GM10248 (cell line): Measurements from ENCODE around the gene ZDHHC22.

Source experiments
- CTCF ChIA-PET: fragments of 300-600 bp; sonication (Branson Sonifier 250); formaldehyde crosslinking; extraction: SDS; loops from one replicate; lab custom pipeline; 2021; ENCODE audit warnings: antibody characterized with exemption; lab: Yijun Ruan, JAX
- POLR2A ChIA-PET: fragments of 350-650 bp; sonication (Branson Sonifier 250); formaldehyde crosslinking; extraction: SDS; loops from one replicate; lab custom pipeline; 2020; ENCODE audit warnings: antibody characterized with exemption; lab: Yijun Ruan, JAX
- DNase-seq: peaks from one replicate; pipeline ENCODE4 v3.0.0; 2012; ENCODE audit errors: extremely low spot score
- CTCF ChIP-seq: IDR thresholded peaks from 2 replicates; pipeline ENCODE4 v1.5.1; 2012; ENCODE audit warnings: mild to moderate bottlenecking, low read depth; ENCODE audit errors: extremely low read depth, missing control alignments, control extremely low read depth

The ZDHHC22 gene

GRCh38 chr14:77158175-77158881 lies 16.7 kb upstream of the ZDHHC22 start:
- ChIA-PET CTCF (no interaction called here), POLR2A (no interaction called here)
- DNase-seq: no peak
- no peak for TF ChIP-seq CTCF

GRCh38 chr14:77157740-77158139 lies 16.1 kb upstream of the ZDHHC22 start:
- POLR2A ChIA-PET: no interaction called here
- no peak for DNase-seq

GRCh38 chr14:77155083-77155482 lies 13.5 kb upstream of the ZDHHC22 start:
- no peak for DNase-seq
- ChIA-PET POLR2A (interaction anchor here (0.5 kb wide), 1 partner anchor 253 kb away, joined by 5 read pairs; no protein-coding TSS in a partner anchor), CTCF (interaction anchor here (0.8 to 4.3 kb wide), 6 partner anchors 12 to 279 kb away, joined by 3 to 24 read pairs (median 3); no protein-coding TSS in a partner anchor)
- TF ChIP-seq CTCF: no peak

More at GRCh38 chr14:77157740-77158139, 16.1 kb upstream of the ZDHHC22 start:
- no peak for TF ChIP-seq CTCF
- CTCF ChIA-PET: interaction anchor here (0.7 kb wide), 1 partner anchor 159 kb away, joined by 3 read pairs; no protein-coding TSS in a partner anchor

GRCh38 chr14:77154421-77154820 lies 12.8 kb upstream of the ZDHHC22 start:
- ChIA-PET POLR2A (no interaction called here), CTCF (interaction anchor here (0.8 to 4.3 kb wide), 6 partner anchors 11 to 161 kb away, joined by 3 to 24 read pairs (median 3); no protein-coding TSS in a partner anchor)
- no peak for DNase-seq
- TF ChIP-seq CTCF: no peak

- no peak for TF ChIP-seq CTCF
- CTCF ChIA-PET: interaction anchor here (0.9 to 6.0 kb wide), 10 partner anchors 11 to 398 kb away, joined by 3 to 65 read pairs (median 4); no protein-coding TSS in a partner anchor
- no peak for DNase-seq
- POLR2A ChIA-PET: no interaction called here
Measured at GRCh38 chr14:77153802-77154201, 12.2 kb upstream of the ZDHHC22 start.

GRCh38 chr14:77151918-77152588 lies 10.5 kb upstream of the ZDHHC22 start:
- ChIA-PET POLR2A (no interaction called here), CTCF (interaction anchor here (0.8 to 6.0 kb wide), 23 partner anchors 9 to 401 kb away, joined by 3 to 65 read pairs (median 4); no protein-coding TSS in a partner anchor)
- peak; percentile 64 for DNase-seq
- no peak for TF ChIP-seq CTCF
